AG09319 (cell line): Measurements from ENCODE around the gene WWP2.

ENCODE experiments used
- DNase-seq: peaks from one replicate; pipeline ENCODE4 v3.0.0-alpha.2; 2010; ENCODE audit warnings: low read depth; ENCODE audit errors: extremely low read depth
- CTCF ChIP-seq: IDR thresholded peaks from 2 replicates; pipeline ENCODE4 v1.5.1; 2011; ENCODE audit warnings: low read depth, mild to moderate bottlenecking, inconsistent platforms, low read length, moderate library complexity

WWP2 gene

DNA sequence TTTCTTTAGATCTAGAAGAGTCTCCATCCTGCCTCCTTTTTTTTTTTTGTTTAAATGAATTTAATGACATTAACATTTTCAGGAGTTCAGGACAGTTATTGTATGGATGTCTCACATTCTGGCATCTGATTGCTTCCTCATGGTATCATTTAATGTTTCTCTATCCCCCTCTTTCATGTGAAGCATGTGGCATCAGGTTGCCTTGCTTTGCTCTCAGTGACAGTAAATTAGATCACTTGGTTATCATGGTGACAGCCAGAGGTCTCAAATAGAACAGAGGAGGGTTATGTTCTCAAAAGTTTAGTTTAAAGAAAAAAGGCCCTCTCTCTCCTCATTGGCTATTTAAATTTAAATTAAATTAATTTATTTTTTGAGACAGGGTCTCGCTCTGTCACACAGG is 74.1 kb downstream of the WWP2 start:
- TF ChIP-seq CTCF, result no peak
- no peak for DNase-seq

DNA sequence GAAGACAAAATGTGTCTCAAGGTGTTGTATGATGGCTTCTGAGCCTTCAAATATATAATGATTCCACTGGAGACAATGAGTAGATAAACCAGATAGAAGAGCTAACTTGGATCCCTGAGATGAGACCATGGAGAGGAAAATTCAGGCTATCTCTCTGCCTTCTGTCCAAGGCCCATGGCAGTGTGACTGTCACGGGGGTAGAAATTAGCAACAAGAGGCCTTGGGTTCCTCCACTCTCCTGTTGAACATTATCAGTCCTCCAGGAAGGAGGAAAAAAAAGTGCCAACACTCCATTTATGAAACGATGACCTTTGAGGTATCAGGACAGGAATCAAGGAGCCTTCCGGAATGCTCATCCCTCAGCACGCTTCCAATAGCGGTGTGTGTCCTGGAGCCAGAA is 75.2 kb downstream of the WWP2 start:
- TF ChIP-seq CTCF, result no peak
- no peak for DNase-seq

DNA sequence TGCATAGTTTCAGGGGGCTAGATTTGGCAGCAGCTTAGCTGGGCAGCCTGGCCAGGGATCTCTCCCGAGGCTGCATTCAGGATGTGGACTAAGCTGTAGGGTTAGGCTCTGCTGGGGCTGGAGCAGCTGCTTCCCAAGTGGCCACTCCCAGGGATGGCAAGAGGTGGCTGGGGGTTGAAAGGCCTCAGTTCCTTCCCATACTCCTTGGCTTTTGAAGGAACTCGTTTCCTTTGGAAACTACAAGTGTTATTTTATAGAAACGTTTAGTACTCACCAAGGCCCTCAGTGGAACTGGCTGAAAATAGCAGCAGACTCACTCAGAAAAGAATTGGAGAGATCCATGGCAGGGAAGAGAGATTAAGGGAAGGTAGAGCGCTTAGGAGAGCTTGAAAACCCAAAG is 76.4 kb downstream of the WWP2 start:
- no peak for DNase-seq
- TF ChIP-seq CTCF, result no peak

- DNase-seq, result no peak
- TF ChIP-seq CTCF, result no peak
These were observed 77.1 kb downstream of the WWP2 start for GRCh38 chr16:69839240-69839688.

DNA sequence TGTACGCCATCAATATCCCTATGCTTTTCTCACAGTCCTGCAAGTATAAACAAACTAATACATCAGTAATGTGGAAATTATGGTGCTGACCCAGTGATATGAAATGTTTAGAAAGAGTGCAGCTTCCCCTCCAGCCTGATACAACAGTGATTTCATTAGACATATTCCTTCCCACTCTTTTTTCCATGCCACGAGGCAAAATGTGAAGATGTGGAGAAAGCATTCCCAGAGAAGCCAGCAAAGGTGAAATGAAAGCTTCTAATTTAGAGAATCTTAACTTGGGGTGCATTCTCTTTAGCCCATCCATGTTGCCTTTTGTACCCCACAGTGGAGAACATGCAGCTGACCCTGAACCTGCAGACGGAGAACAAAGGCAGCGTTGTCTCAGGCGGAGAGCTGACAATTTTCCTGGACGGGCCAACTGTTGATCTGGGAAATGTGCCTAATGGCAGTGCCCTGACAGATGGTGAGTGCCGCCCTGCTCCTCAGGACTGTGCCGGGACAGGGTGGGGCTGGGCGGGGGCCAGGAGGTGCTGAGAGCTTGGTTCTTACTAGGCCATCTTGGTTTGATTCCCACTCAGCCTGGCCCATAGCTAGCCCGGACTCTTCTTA is 77.8 kb downstream of the WWP2 start:
- no peak for TF ChIP-seq CTCF
- DNase-seq, result no peak

DNA sequence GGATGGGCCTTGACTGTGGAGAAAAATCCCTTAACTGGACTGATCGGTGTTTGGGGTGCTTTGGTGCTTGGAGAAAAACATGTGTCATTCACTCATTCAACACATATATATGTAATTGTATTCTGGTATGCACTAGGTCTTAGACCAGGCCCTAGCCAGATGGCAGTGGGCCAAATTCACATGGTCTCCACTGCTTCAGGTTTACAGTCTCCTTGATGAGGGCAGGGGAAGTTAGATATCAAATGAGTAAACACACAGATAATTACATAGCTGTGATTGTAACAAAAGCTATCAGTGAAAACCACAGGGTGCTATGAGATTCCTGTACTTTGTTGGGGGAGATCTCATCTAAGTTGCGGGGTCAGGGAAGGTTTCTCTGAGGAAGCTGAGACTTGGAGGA is 78.8 kb downstream of the WWP2 start:
- no peak for TF ChIP-seq CTCF
- no peak for DNase-seq

DNA sequence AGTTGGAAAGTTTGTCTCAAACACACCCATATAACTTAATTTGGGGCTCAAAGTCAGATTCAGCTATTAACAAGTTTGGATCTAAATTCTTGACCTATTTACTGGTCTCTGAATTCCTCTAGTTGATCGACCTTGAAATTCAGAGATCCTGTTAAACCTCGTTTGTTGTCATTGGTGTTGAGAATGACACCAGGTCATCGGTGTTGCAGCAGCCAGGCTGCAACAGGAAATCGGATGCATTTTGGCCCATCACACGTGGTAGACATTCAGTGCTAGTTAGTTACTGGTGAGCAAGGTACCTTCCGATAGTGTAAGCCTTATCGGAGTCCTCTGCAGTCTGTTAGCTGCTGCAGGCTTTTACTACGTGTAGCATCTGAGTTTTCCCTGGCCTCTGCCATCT is 82.3 kb downstream of the WWP2 start:
- no peak for TF ChIP-seq CTCF
- no peak for DNase-seq
